22Rv1 (cell line): Measurements from ENCODE around the gene LCE3E.

ENCODE experiments used
- CTCF ChIP-seq: fragments of 450-650 bp; IDR thresholded peaks from 2 replicates; pipeline ENCODE4 v1.5.1; 2017; ENCODE audit warnings: mild to moderate bottlenecking
- ZFX ChIP-seq: fragments of 450-650 bp; IDR thresholded peaks from 2 replicates; pipeline ENCODE4 v1.6.1; 2017; ENCODE audit warnings: antibody characterized with exemption, borderline replicate concordance

GRCh38 chr1:152535774-152536173, 30.8 kb downstream of the LCE3E start:
- TF ChIP-seq CTCF (no peak), ZFX (no peak)
